Stimulated activated CD8-positive, alpha-beta memory T cell treated with anti-CD3 and anti-CD28 coated beads, Interleukin-15, amount 100 ng/mL, for 1 hour (primary cell): Measurements from ENCODE around the gene LAMC1.
"Not testable (repeated sequence)": the region's sequence is repeated elsewhere in the genome, so short reads cannot be mapped to it uniquely, and the experiment has no call there.

Source experiments
- DNase-seq: peaks from one replicate; pipeline ENCODE4 v3.0.0-alpha.2; 2020; ENCODE audit warnings: low read depth

The LAMC1 gene

GRCh38 chr1:183043872-183044854, 20.9 kb downstream of the LAMC1 start:
- no peak for DNase-seq

- DNase-seq, result no peak
Measured at GRCh38 chr1:183044893-183045649, 21.9 kb downstream of the LAMC1 start.

GRCh38 chr1:183048087-183049085, 25.2 kb downstream of the LAMC1 start:
- DNase-seq, result no peak

- DNase-seq, result no peak
Measured at GRCh38 chr1:183051546-183051945, 28.3 kb downstream of the LAMC1 start.

- no peak for DNase-seq
Measured at GRCh38 chr1:183052861-183053260, 29.6 kb downstream of the LAMC1 start.

- DNase-seq, result no peak
Measured at GRCh38 chr1:183058851-183059502, 35.8 kb downstream of the LAMC1 start.

GRCh38 chr1:183061194-183061593, 38.0 kb downstream of the LAMC1 start:
- DNase-seq, result no peak

- no peak for DNase-seq
Measured at GRCh38 chr1:183063349-183063748, 40.1 kb downstream of the LAMC1 start.

GRCh38 chr1:183065168-183065706, 42.0 kb downstream of the LAMC1 start:
- no peak for DNase-seq

GRCh38 chr1:183066432-183066831, 43.2 kb downstream of the LAMC1 start:
- DNase-seq, result not testable (repeated sequence)

GRCh38 chr1:183069562-183070216, 46.5 kb downstream of the LAMC1 start:
- no peak for DNase-seq

- DNase-seq, result no peak
Measured at GRCh38 chr1:183070234-183070922, 47.2 kb downstream of the LAMC1 start.

- no peak for DNase-seq
Measured at GRCh38 chr1:183070923-183071618, 47.9 kb downstream of the LAMC1 start.

- not testable (repeated sequence) for DNase-seq
Measured at GRCh38 chr1:183072595-183072994, 49.4 kb downstream of the LAMC1 start.

- no peak for DNase-seq
Measured at GRCh38 chr1:183073320-183073719, 50.1 kb downstream of the LAMC1 start.

- DNase-seq, result no peak
Measured at GRCh38 chr1:183074215-183074614, 51.0 kb downstream of the LAMC1 start.

- DNase-seq, result no peak
Measured at GRCh38 chr1:183075861-183076260, 52.6 kb downstream of the LAMC1 start.

- no peak for DNase-seq
Measured at GRCh38 chr1:183077097-183077496, 53.9 kb downstream of the LAMC1 start.
